ENCODE measurements around the gene DPM3. TPM values are rescaled to one million over a fixed set of nuclear protein-coding genes. Genes with fewer than 3 reads are reported as not detected.

Gene DPM3
- total and polyA plus RNA-seq, 2 of the 13 experiments (the other 11 are each of a cell fraction or from before 2014, with no cell fraction given): 23.2 to 53.4 TPM

DNA sequence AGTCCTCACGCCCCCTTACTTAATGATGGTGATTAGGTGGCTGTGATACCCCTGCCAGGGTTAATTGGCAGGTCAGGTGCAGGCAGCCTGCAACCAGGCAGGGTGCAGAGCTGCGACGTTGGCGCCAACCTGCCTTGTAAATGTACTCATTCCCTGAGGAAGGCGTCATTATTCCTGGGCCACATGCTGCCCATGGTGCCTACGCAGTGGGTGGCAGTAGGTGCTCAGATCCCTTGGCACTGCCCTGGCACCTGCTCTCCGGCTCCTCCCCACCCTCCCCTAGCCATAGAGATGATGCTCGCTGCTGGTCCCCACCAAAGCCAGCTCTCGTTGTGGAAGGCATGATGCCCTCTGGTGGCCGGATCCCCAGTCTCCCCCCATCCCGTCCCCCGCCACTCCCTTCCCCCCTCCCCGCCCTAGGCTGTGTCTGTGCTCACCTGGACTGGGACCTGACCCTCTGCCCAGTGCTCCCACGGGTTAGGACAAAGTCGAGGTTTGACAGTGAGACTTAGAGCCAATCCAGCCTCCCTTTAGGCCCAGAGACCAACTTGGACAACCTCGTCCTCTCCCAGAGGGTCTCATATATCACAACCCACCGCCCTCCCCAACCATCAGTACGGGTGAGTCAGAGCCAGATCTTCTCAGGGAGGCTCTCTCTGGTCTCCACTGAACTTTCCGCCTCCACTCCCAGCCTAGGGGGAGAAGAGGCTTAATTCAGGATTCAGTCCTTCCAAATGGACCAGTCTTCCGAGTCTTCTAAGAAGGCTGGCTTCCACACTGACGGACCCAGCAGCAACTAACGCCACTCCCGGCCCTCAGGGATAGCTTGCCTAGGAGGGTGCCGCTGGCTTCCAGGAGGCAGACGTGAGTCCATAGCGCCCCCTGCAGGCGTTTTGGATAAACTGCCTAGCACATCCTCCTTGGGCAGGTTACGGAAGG, 27.1 kb upstream of the DPM3 start (continued):
- TF ChIP-seq, protein P1, sequence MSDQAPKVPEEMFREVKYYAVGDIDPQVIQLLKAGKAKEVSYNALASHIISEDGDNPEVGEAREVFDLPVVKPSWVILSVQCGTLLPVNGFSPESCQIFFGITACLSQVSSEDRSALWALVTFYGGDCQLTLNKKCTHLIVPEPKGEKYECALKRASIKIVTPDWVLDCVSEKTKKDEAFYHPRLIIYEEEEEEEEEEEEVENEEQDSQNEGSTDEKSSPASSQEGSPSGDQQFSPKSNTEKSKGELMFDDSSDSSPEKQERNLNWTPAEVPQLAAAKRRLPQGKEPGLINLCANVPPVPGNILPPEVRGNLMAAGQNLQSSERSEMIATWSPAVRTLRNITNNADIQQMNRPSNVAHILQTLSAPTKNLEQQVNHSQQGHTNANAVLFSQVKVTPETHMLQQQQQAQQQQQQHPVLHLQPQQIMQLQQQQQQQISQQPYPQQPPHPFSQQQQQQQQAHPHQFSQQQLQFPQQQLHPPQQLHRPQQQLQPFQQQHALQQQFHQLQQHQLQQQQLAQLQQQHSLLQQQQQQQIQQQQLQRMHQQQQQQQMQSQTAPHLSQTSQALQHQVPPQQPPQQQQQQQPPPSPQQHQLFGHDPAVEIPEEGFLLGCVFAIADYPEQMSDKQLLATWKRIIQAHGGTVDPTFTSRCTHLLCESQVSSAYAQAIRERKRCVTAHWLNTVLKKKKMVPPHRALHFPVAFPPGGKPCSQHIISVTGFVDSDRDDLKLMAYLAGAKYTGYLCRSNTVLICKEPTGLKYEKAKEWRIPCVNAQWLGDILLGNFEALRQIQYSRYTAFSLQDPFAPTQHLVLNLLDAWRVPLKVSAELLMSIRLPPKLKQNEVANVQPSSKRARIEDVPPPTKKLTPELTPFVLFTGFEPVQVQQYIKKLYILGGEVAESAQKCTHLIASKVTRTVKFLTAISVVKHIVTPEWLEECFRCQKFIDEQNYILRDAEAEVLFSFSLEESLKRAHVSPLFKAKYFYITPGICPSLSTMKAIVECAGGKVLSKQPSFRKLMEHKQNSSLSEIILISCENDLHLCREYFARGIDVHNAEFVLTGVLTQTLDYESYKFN (CRISPR knock-in tag; conservative IDR thresholded peaks at IDR 0.05): no peak
- TF ChIP-seq ZSCAN31 (CRISPR knock-in tag; IDR thresholded peaks at IDR 0.05; ENCODE audit: low read depth) (peak; percentile 68; the same call in 1 of the 2 replicates), ADNP (CRISPR knock-in tag; IDR thresholded peaks at IDR 0.05) (no peak), ZKSCAN1 (IDR thresholded peaks at IDR 0.05; ENCODE audit: low read length) (no peak), GFI1 (CRISPR knock-in tag; IDR thresholded peaks at IDR 0.05; ENCODE audit: borderline replicate concordance) (no peak), PHF21A (CRISPR knock-in tag; IDR thresholded peaks at IDR 0.05) (no peak), TMF1 (CRISPR knock-in tag; IDR thresholded peaks at IDR 0.05; ENCODE audit: low read depth) (no peak), RXRB (CRISPR knock-in tag; IDR thresholded peaks at IDR 0.05; ENCODE audit: borderline replicate concordance) (peak; percentile 67; the same call in 1 of the 2 replicates), GATAD1 (CRISPR knock-in tag; IDR thresholded peaks at IDR 0.05) (peak; percentile 55; the same call in 1 of the 2 replicates), PHF20 (CRISPR knock-in tag; IDR thresholded peaks at IDR 0.05) (no peak), ZNF562 (CRISPR knock-in tag; IDR thresholded peaks at IDR 0.05; ENCODE audit: borderline replicate concordance) (no peak), ZNF441 (CRISPR knock-in tag; IDR thresholded peaks at IDR 0.05; ENCODE audit: borderline replicate concordance) (no peak), HOXA7 (CRISPR knock-in tag; IDR thresholded peaks at IDR 0.05) (no peak), ZNF337 (CRISPR knock-in tag; IDR thresholded peaks at IDR 0.05; ENCODE audit: borderline replicate concordance, low read depth) (no peak), SOX6 (IDR thresholded peaks at IDR 0.05) (no peak), SOX6 (CRISPR knock-in tag; IDR thresholded peaks at IDR 0.05) (peak; percentile 59), ZNF510 (CRISPR knock-in tag; IDR thresholded peaks at IDR 0.05; ENCODE audit: low read depth) (no peak)
- TF ChIP-seq, protein P2, sequence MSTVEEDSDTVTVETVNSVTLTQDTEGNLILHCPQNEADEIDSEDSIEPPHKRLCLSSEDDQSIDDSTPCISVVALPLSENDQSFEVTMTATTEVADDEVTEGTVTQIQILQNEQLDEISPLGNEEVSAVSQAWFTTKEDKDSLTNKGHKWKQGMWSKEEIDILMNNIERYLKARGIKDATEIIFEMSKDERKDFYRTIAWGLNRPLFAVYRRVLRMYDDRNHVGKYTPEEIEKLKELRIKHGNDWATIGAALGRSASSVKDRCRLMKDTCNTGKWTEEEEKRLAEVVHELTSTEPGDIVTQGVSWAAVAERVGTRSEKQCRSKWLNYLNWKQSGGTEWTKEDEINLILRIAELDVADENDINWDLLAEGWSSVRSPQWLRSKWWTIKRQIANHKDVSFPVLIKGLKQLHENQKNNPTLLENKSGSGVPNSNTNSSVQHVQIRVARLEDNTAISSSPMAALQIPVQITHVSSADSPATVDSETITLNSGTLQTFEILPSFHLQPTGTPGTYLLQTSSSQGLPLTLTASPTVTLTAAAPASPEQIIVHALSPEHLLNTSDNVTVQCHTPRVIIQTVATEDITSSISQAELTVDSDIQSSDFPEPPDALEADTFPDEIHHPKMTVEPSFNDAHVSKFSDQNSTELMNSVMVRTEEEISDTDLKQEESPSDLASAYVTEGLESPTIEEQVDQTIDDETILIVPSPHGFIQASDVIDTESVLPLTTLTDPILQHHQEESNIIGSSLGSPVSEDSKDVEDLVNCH (CRISPR knock-in tag; IDR thresholded peaks at IDR 0.05): no peak
- TF ChIP-seq, protein P3, sequence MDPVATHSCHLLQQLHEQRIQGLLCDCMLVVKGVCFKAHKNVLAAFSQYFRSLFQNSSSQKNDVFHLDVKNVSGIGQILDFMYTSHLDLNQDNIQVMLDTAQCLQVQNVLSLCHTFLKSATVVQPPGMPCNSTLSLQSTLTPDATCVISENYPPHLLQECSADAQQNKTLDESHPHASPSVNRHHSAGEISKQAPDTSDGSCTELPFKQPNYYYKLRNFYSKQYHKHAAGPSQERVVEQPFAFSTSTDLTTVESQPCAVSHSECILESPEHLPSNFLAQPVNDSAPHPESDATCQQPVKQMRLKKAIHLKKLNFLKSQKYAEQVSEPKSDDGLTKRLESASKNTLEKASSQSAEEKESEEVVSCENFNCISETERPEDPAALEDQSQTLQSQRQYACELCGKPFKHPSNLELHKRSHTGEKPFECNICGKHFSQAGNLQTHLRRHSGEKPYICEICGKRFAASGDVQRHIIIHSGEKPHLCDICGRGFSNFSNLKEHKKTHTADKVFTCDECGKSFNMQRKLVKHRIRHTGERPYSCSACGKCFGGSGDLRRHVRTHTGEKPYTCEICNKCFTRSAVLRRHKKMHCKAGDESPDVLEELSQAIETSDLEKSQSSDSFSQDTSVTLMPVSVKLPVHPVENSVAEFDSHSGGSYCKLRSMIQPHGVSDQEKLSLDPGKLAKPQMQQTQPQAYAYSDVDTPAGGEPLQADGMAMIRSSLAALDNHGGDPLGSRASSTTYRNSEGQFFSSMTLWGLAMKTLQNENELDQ (CRISPR knock-in tag; IDR thresholded peaks at IDR 0.05; ENCODE audit: borderline replicate concordance): no peak
